Measurements from ENCODE around the gene RASSF3.

The RASSF3 gene

GRCh38 chr12:64627771-64628170, 17.5 kb downstream of the RASSF3 start:
- TF ChIP-seq CTCF (IDR thresholded peaks at IDR 0.05): no peak
- no peak for DNase-seq
- Histone ChIP-seq H3K27me3 (no peaks in the 10 kb centered on the region), H3K9me3 (no peaks in the 10 kb centered on the region), H3K27ac (peak overlapping the region; percentile 80 to 88), H3K36me3 (no peaks in the 10 kb centered on the region), H3K4me1 (peaks cover 0 to 100% (median 59%) of the 10 kb centered on the region in 4 donors), H3K4me3 (no peak overlapping the region)
- intact Hi-C loops (cut with DNase I; ENCODE audit: low total_unique reads): no loop called here

- intact Hi-C loops (cut with DNase I; ENCODE audit: low total_unique reads): loop anchor here (5.0 kb wide), 1 partner anchor 46 kb away; no protein-coding TSS in a partner anchor
- H3K4me1 ChIP-seq: peaks cover 0 to 100% (median 49%) of the 10 kb centered on the region in 4 donors
- no peaks in the 10 kb centered on the region for H3K9me3 ChIP-seq
- no peak for TF ChIP-seq CTCF (IDR thresholded peaks at IDR 0.05)
- DNase-seq: no peak
- H3K4me3 ChIP-seq: no peak overlapping the region
- H3K27me3 ChIP-seq: no peaks in the 10 kb centered on the region
- peaks cover 0 to 5% (median 0%) of the 10 kb centered on the region in 3 donors for H3K36me3 ChIP-seq
- H3K27ac ChIP-seq: peak overlapping the region; percentile 80 to 88
Observed at GRCh38 chr12:64631197-64631596, 20.9 kb downstream of the RASSF3 start.

GRCh38 chr12:64633011-64633939, 23.0 kb downstream of the RASSF3 start:
- no peak for DNase-seq
- Histone ChIP-seq H3K27ac (peak overlapping the region; percentile 80 to 88), H3K4me1 (peaks cover 0 to 100% (median 45%) of the 10 kb centered on the region in 4 donors), H3K36me3 (peaks cover 0 to 5% (median 0%) of the 10 kb centered on the region in 3 donors), H3K27me3 (no peaks in the 10 kb centered on the region), H3K4me3 (no peak overlapping the region), H3K9me3 (no peaks in the 10 kb centered on the region)
- intact Hi-C loops (cut with DNase I; ENCODE audit: low total_unique reads): loop anchor here (5.0 kb wide), 1 partner anchor 44 kb away; no protein-coding TSS in a partner anchor
- no peak for TF ChIP-seq CTCF (IDR thresholded peaks at IDR 0.05)

- intact Hi-C loops (cut with DNase I; ENCODE audit: low total_unique reads): loop anchor here (5.0 kb wide), 1 partner anchor 43 kb away; no protein-coding TSS in a partner anchor
- Histone ChIP-seq H3K9me3 (no peaks in the 10 kb centered on the region), H3K27me3 (no peaks in the 10 kb centered on the region), H3K36me3 (peaks cover 0 to 5% (median 0%) of the 10 kb centered on the region in 3 donors), H3K4me1 (peaks cover 0 to 100% (median 44%) of the 10 kb centered on the region in 4 donors), H3K4me3 (no peak overlapping the region), H3K27ac (peak overlapping the region; percentile 80 to 88)
- no peak for TF ChIP-seq CTCF (IDR thresholded peaks at IDR 0.05)
- peak; percentile 59 to 85 for DNase-seq
Observed at GRCh38 chr12:64633940-64634337, 23.6 kb downstream of the RASSF3 start.

- Histone ChIP-seq H3K27ac (peak overlapping the region; percentile 80 to 88), H3K9me3 (no peaks in the 10 kb centered on the region), H3K4me3 (no peak overlapping the region), H3K27me3 (no peaks in the 10 kb centered on the region), H3K36me3 (peaks cover 0 to 5% (median 0%) of the 10 kb centered on the region in 3 donors), H3K4me1 (peaks cover 0 to 100% (median 44%) of the 10 kb centered on the region in 4 donors)
- TF ChIP-seq CTCF (IDR thresholded peaks at IDR 0.05): no peak
- DNase-seq: no peak
- intact Hi-C loops (cut with DNase I; ENCODE audit: low total_unique reads): loop anchor here (5.0 kb wide), 1 partner anchor 43 kb away; no protein-coding TSS in a partner anchor
Observed at GRCh38 chr12:64634508-64635092, 24.3 kb downstream of the RASSF3 start.

Measured in tibial artery (tissue), 4 donors.